PC-9 (cell line): Measurements from ENCODE around the gene LCN12. TPM values are rescaled to one million over a fixed set of nuclear protein-coding genes. Genes with fewer than 3 reads are reported as not detected.

Source experiments
- BruUV-seq: library from RNA; stranded (reverse); fragments of 400-500 nt; replicated peaks from 2 replicates; lab custom pipeline; 2021; lab: Mats Ljungman, UMichigan
- CTCF ChIA-PET: fragments of 300-600 bp; sonication (Branson Sonifier 250); formaldehyde crosslinking; loops from one replicate; lab custom pipeline; 2022; ENCODE audit warnings: antibody characterized with exemption; lab: Charles Lee
- POLR2A ChIA-PET: fragments of 300-600 bp; sonication (Branson Sonifier 250); formaldehyde crosslinking; loops from one replicate; lab custom pipeline; 2022; ENCODE audit warnings: antibody characterized with exemption; ENCODE audit not compliant: unreplicated experiment; lab: Charles Lee
- DNase-seq, 2 experiments: peaks; one replicate each; pipeline versions ENCODE4 v3.0.0 to v3.0.0-alpha.2; 2015 to 2022; ENCODE audit warnings: mixed read lengths in 1 of 2
- H2AFZ ChIP-seq: fragments of 200-600 bp; sonication (generic); 2 replicates; pipeline ENCODE4 v1.8.1; 2017; ENCODE audit warnings: antibody characterized with exemption
- H3F3A ChIP-seq: fragments of 200-600 bp; sonication (generic); 2 replicates; pipeline ENCODE4 v1.8.1; 2017; ENCODE audit warnings: antibody characterized with exemption, mild to moderate bottlenecking, low read depth; ENCODE audit not compliant: insufficient read depth
- H3K27ac ChIP-seq: fragments of 200-600 bp; sonication (generic); 2 replicates; pipeline ENCODE4 v1.6.1; 2016; ENCODE audit warnings: mixed run types
- H3K27me3 ChIP-seq: fragments of 200-600 bp; sonication (generic); 2 replicates; pipeline ENCODE4 v1.6.1; 2016; ENCODE audit warnings: low read depth, mixed run types; ENCODE audit not compliant: insufficient read depth
- H3K36me3 ChIP-seq: fragments of 200-600 bp; sonication (generic); 2 replicates; pipeline ENCODE4 v1.6.1; 2016; ENCODE audit warnings: low read depth, mixed run types
- H3K4me1 ChIP-seq: fragments of 200-600 bp; sonication (generic); replicated peaks from 2 replicates; pipeline ENCODE4 v1.6.1; 2016; ENCODE audit warnings: mixed run types; ENCODE audit not compliant: insufficient read depth
- H3K4me2 ChIP-seq: fragments of 200-600 bp; sonication (generic); 2 replicates; pipeline ENCODE4 v1.6.1; 2017; ENCODE audit warnings: mixed run types
- H3K4me3 ChIP-seq: fragments of 200-600 bp; sonication (generic); 2 replicates; pipeline ENCODE4 v1.6.1; 2016; ENCODE audit warnings: mixed run types
- H3K79me2 ChIP-seq: fragments of 200-600 bp; sonication (generic); 2 replicates; pipeline ENCODE4 v1.6.1; 2017; ENCODE audit warnings: low read depth, mixed run types
- H3K9me2 ChIP-seq: fragments of 200-600 bp; sonication (generic); 2 replicates; pipeline ENCODE4 v1.8.1; 2017; ENCODE audit warnings: mild to moderate bottlenecking; ENCODE audit not compliant: insufficient read depth
- H3K9me3 ChIP-seq: fragments of 200-600 bp; sonication (generic); 2 replicates; pipeline ENCODE4 v1.8.1; 2016; ENCODE audit warnings: low read depth; ENCODE audit not compliant: insufficient read depth
- H4K20me1 ChIP-seq: fragments of 200-600 bp; sonication (generic); 2 replicates; pipeline ENCODE4 v1.8.1; 2017; ENCODE audit not compliant: insufficient read depth
- CTCF ChIP-seq: fragments of 200-600 bp; sonication (generic); conservative IDR thresholded peaks from 2 replicates; pipeline ENCODE4 v1.6.1; 2017; ENCODE audit warnings: mixed run types, antibody characterized with exemption, mild to moderate bottlenecking, moderate library complexity
- EZH2 ChIP-seq: fragments of 200-600 bp; sonication (generic); IDR thresholded peaks from 2 replicates; pipeline ENCODE4 v1.8.0; 2017; ENCODE audit warnings: antibody characterized with exemption, low read depth
- intact Hi-C: fragments of 100-400 bp; cut with micrococcal nuclease; formaldehyde crosslinking; loops from one replicate; pipeline ENCODE4 v1.10.0; 2022; ENCODE audit not compliant: unreplicated experiment
- total RNA-seq: library from RNA; stranded (reverse); gene quantifications from 2 replicates; pipeline ENCODE4 v1.2.3, GENCODE V29; 2021

Gene LCN12
- total RNA-seq, 1 experiment from 2014 or later: 9.3 TPM

- Histone ChIP-seq H3K27me3 (no peaks in the 10 kb centered on the region), H3K36me3 (no peaks in the 10 kb centered on the region; the same call in 1 of the 2 replicates), H4K20me1 (no peaks in the 10 kb centered on the region), H3K4me2 (no peak overlapping the region), H3K9me2 (no peaks in the 10 kb centered on the region), H3F3A (peaks cover 12% of the 10 kb centered on the region; the same call in 1 of the 2 replicates), H2AFZ (no peak overlapping the region), H3K4me1 (peaks cover 10% of the 10 kb centered on the region), H3K27ac (no peak overlapping the region), H3K4me3 (no peak overlapping the region), H3K79me2 (no peaks in the 10 kb centered on the region), H3K9me3 (no peaks in the 10 kb centered on the region)
- DNase-seq: no peak
- no TSS peak for BruUV-seq
- intact Hi-C loops: no loop called here
- ChIA-PET POLR2A (no interaction called here), CTCF (no interaction called here)
- TF ChIP-seq EZH2: no peak
- no peak for TF ChIP-seq CTCF
These were observed 22.1 kb upstream of the LCN12 start for GRCh38 chr9:136930014-136930413.

GRCh38 chr9:136931611-136932130 is 20.4 kb upstream of the LCN12 start:
- Histone ChIP-seq H3K9me3 (no peaks in the 10 kb centered on the region), H3K4me3 (no peak overlapping the region), H2AFZ (no peak overlapping the region), H3K4me2 (peak overlapping the region; percentile 38; the same call in 1 of the 2 replicates), H3K36me3 (no peaks in the 10 kb centered on the region), H3K4me1 (peaks cover 10% of the 10 kb centered on the region), H4K20me1 (no peaks in the 10 kb centered on the region), H3F3A (peaks cover 18% of the 10 kb centered on the region; the same call in 1 of the 2 replicates), H3K79me2 (no peaks in the 10 kb centered on the region), H3K9me2 (no peaks in the 10 kb centered on the region), H3K27me3 (no peaks in the 10 kb centered on the region), H3K27ac (peak overlapping the region; percentile 83)
- no peak for DNase-seq
- TF ChIP-seq EZH2 (no peak), CTCF (no peak)
- POLR2A ChIA-PET: no interaction called here
- BruUV-seq: no TSS peak
- intact Hi-C loops: no loop called here
- CTCF ChIA-PET: interaction anchor here (0.6 kb wide), 1 partner anchor 51 kb away, joined by 9 read pairs; no protein-coding TSS in a partner anchor

- no peak for TF ChIP-seq CTCF
- BruUV-seq: no TSS peak
- CTCF ChIA-PET: no interaction called here
These were observed 17.8 kb upstream of the LCN12 start for GRCh38 chr9:136934277-136934676.

More at GRCh38 chr9:136934277-136934676, 17.8 kb upstream of the LCN12 start:
- Histone ChIP-seq H3K79me2 (no peaks in the 10 kb centered on the region), H3K4me1 (peaks cover 10% of the 10 kb centered on the region), H3K27ac (no peak overlapping the region), H3F3A (peaks cover 30% of the 10 kb centered on the region; the same call in 1 of the 2 replicates), H3K4me3 (no peak overlapping the region), H4K20me1 (no peaks in the 10 kb centered on the region), H2AFZ (no peak overlapping the region), H3K36me3 (no peaks in the 10 kb centered on the region), H3K9me3 (no peaks in the 10 kb centered on the region), H3K9me2 (no peaks in the 10 kb centered on the region), H3K27me3 (no peaks in the 10 kb centered on the region), H3K4me2 (no peak overlapping the region)
- DNase-seq: no peak
- POLR2A ChIA-PET: no interaction called here
- intact Hi-C loops: no loop called here
